Retinal pigment epithelial cell (primary cell): ENCODE results near the gene TUBA4B.

Experiments used
- DNase-seq: peaks from one replicate; pipeline ENCODE4 v3.0.0-alpha.2; 2010; ENCODE audit warnings: low read depth
- H3K4me3 ChIP-seq: 2 replicates; pipeline ENCODE4 v1.5.1; 2011; ENCODE audit warnings: mild to moderate bottlenecking, low read length, control low read depth, moderate library complexity
- CTCF ChIP-seq: conservative IDR thresholded peaks from 2 replicates; pipeline ENCODE4 v1.5.1; 2011; ENCODE audit warnings: low read depth, low read length, control low read depth, inconsistent platforms

TUBA4B gene

GRCh38 chr2:219293736-219294231 is 40.7 kb downstream of the TUBA4B start:
- H3K4me3 ChIP-seq = no peak overlapping the region
- TF ChIP-seq CTCF = no peak
- no peak for DNase-seq

- peak; percentile 85 for TF ChIP-seq CTCF
- peak overlapping the region; percentile 59 for H3K4me3 ChIP-seq
- DNase-seq = no peak
Observed at GRCh38 chr2:219294356-219295351, 41.6 kb downstream of the TUBA4B start.

GRCh38 chr2:219296142-219296541 is 43.1 kb downstream of the TUBA4B start:
- no peak overlapping the region for H3K4me3 ChIP-seq
- no peak for DNase-seq

GRCh38 chr2:219296631-219297391 is 43.8 kb downstream of the TUBA4B start:
- H3K4me3 ChIP-seq = no peak overlapping the region
- no peak for TF ChIP-seq CTCF
- DNase-seq = no peak

More at GRCh38 chr2:219296142-219296541, 43.1 kb downstream of the TUBA4B start:
- TF ChIP-seq CTCF = no peak

- no peak for TF ChIP-seq CTCF
- no peak overlapping the region for H3K4me3 ChIP-seq
- DNase-seq = no peak
Observed at GRCh38 chr2:219297766-219298456, 44.9 kb downstream of the TUBA4B start.

- no peak for DNase-seq
- TF ChIP-seq CTCF = peak; percentile 99
- H3K4me3 ChIP-seq = no peak overlapping the region
Observed at GRCh38 chr2:219298759-219299371, 45.8 kb downstream of the TUBA4B start.
